ENCODE measurements around the gene CYP2C9. TPM values are rescaled to one million over a fixed set of nuclear protein-coding genes. Genes with fewer than 3 reads are reported as not detected.

CYP2C9 gene
- polyA plus RNA-seq, 4 donors, result 0.98 to 2.2 (median 1.7) TPM

DNA sequence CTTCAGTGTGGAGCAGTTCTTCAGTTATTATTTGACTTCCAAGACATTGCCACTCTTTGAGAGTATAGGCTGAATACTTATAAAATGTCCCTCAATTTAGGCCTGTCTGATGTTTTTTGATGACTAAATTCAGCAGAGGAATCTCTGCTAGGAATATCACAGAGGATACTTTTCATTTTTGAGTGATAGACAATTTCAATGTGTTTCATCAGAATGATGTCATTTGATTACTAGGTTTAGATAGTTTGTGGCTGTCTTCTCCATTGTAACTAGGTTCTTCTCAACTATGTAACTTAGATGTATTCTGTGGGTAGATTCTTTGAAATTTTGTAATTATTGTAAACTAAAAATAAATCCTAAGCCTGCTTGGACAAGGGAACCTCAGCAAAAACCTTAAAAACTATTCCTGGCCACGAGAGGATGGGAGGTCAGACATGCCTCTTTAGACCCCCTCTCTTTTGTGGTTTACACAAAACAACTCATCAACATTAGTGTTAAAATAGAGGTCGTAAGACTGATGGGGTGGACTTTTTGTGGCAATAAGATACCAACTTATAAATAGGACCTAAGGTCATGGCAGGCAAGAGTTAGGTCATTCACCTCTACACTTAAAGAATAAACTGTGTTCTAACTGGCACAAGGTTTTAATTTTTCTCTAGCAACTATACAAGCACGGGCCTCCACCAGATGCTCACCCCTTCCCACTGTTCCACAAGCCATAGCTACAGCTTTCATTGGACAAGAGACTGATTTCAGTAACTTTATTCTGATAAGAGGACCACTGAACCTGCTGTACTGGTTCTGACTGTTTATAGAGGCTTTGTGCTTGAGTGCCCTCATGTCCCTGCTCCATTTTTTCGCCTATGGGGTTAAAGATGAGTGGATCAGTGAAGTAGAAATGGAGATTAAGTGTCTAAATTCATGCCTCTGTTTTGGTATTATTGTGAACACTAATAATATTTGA is 97.2 kb downstream of the CYP2C9 start:
- no peak for DNase-seq (ENCODE audit: low read depth in 4 of 4, low spot score in 3 of 4)

DNA sequence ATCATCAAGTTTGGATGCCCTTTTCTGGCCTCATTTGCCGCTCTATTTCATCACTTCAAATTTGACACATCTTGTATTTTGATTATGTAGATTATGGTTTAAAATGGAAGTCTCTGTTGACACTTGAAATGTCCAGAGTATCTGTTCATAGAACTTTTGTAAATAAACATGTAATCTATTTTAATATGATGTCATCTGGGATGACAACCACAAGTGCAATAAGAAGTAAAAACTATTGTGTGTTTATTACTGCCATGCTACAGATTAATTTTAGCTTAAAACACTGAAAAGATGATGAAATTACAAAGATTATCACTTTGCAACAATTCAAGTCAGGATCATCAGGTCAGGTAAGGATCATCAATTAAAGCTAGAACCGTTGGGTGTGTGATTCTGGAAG is 100.8 kb downstream of the CYP2C9 start:
- no peak for DNase-seq (ENCODE audit: low read depth in 4 of 4, low spot score in 3 of 4)

Other genes starting within 250 kb of the CYP2C9 start
- gene CYP2C19, start 176.0 kb upstream of the CYP2C9 start, polyA plus RNA-seq (ENCODE audit: insufficient read length in 4 of 4), result under 1 TPM in 1 of 4 donors, not detected in 3; 0.09 TPM
- gene CYP2C8, start 130.8 kb downstream of the CYP2C9 start, polyA plus RNA-seq (ENCODE audit: insufficient read length in 4 of 4), result 1 to 10 TPM; 2.1 to 4.1 (median 3.3) TPM